IPS DF 4.7 (cell line): ENCODE data around the gene ZNF236.
A peak's percentile ranks its signal among the peaks of the same experiment; 100 is the strongest.

Experiments used
- DNase-seq: peaks from one replicate; pipeline ENCODE4 v3.0.0-alpha.2; 2013; ENCODE audit warnings: low spot score; ENCODE audit errors: extremely low read depth

Gene ZNF236

DNA sequence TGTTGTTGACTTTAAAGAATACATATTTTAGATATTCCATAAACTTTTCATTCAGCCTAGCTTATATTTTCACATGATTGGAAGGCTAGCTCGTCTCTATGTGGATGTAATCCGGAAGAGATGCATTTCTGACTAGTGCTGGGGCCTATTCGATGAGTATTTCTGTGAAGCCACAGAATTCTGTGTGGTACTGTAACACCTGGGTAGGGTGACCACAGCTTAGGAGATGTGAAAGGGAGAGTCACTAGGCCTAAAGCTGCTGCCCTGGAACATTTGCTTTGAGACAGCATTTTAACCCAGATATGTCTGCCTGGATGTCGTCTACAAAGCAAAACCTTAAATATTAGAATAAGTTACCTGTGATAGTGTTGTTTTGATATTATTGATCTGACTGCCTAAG, 83.5 kb downstream of the ZNF236 start:
- no peak for DNase-seq

DNA sequence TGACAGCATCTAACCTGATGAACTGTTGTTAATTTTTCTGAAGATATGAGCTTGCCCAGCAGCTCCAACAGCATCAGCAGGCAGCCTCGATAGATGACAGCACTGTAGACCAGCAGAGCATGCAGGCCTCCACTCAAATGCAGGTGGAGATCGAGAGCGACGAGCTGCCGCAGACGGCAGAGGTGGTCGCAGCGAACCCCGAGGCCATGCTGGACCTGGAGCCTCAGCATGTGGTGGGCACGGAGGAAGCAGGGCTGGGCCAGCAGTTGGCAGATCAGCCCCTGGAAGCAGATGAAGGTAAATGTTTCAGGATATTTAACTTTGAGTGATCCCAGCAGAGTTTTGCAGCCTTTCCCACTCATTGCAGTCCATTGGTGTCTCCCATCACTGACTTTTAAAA, 85.9 kb downstream of the ZNF236 start:
- DNase-seq, result no peak

DNA sequence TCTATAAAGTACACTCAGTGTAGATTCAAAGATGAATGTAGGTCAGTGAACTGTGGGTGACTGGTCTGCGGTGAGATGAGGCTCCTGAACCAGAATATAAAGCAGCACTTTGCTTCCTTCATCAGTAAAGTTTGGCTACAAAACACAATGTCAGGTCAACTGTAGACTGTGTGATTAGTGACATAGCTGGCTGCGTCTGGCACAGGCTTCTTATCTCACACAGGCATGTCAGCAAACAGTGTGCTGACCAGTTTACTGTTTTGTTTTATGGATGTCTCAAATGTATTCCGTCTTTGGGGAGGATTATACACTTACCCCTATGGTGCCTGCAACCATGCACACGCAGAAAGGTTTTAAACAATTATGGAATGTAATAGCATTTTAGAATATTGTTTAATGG, 87.1 kb downstream of the ZNF236 start:
- no peak for DNase-seq

DNA sequence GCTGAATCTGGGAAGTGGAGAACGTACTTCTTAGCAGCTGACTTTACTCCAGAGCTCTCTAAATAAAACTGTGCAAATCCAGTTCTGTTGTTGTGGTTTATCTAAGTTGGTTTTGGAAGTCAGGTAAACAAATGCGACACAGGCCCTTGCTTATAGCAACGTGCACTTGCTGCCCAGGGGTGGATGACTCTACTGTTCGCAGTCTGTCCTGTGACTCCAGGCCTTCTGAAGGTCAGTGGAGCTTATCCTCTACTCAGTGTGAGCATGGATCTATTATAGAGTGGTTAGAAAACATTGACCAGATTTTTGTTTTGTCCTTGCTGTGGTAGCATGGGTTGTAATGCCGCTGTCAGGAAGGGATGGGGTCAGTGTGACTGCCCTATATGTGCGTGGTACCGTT, 89.1 kb downstream of the ZNF236 start:
- no peak for DNase-seq

DNA sequence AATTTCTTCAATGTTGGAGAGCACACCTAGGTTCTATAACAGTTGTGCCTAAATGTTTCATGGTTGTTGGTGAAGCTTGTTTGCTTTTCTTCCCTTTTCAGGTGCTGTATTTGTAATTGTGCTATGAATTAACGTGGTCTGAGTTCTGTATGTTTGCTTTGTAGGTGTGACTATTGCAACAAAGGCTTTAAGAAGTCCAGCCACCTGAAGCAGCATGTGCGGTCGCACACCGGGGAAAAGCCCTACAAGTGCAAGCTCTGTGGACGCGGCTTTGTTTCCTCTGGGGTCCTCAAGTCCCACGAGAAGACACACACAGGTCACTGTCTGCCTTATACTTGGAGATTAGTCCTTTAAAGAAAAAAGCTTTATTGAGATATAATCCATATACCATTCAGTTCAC, 91.2 kb downstream of the ZNF236 start:
- DNase-seq, result no peak

DNA sequence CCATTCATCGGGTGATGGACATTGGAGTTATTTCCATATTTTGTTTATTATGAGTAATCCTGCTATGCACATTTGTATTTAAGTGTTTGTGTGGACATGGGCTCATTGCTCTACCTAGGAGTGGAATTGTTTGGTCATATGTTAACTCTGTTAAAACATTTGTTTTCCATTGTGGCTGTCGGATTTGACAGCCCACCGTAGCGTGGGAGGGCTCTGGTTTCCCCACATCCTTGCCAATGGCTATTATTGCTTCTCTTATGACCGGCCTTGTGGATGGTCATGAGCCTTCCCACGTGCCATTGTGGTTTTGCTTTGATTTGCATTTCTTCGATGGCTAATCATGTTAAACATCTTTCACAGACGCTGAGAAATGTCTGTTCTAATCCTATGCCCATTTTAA, 92.0 kb downstream of the ZNF236 start:
- DNase-seq, result no peak

DNA sequence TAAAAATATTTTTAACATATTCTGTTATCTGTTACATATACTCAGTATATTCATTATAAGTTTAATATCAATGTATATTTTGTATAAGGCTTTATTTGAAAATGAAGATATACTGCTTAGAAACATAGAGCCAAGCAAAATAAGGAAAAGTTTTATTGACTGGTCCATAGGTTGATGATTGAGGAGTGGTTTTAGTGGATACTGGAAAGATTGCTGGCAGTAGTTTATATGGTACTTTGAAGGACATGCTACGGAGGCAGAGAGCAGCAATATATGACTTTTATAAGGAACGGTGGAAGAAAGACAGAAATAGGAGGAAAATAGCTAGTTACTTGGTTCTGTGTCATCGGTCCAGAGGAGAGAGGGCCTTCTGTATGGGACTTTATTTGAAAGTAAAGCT, 92.4 kb downstream of the ZNF236 start:
- DNase-seq, result no peak

DNA sequence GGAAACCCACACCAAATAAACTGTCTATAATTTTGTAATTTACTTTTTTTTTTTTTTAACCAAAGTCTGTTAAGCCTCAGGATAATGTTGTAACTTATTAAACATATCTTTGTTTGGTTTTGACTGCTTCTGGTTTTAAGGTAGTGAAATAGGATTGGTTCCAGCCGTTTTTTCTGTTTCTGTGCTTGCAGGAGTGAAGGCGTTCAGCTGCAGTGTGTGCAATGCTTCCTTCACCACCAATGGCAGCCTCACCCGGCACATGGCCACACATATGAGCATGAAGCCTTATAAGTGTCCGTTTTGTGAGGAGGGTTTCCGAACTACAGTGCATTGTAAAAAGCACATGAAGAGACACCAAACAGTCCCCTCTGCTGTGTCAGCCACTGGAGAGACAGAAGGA, 93.1 kb downstream of the ZNF236 start:
- no peak for DNase-seq

DNA sequence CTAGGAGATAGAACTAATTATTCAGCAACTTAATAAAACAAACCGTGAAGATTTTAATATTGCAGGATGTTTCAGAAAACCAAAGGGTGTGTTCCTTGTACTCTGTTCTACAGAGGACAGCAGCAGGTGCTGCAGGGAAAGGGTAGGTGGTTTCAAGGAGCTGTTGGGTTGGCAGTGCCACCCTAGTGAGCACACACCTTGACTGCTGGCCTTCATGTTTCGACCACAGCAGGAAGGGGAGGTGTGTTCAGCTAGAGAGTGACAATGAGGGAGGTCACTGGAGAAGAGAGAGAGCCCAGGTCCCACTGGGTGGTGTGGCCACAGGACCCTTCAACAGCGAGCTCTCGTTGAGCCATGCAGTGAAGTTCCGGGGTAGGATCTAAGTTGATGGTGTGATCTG, 98.6 kb downstream of the ZNF236 start:
- DNase-seq, result no peak

DNA sequence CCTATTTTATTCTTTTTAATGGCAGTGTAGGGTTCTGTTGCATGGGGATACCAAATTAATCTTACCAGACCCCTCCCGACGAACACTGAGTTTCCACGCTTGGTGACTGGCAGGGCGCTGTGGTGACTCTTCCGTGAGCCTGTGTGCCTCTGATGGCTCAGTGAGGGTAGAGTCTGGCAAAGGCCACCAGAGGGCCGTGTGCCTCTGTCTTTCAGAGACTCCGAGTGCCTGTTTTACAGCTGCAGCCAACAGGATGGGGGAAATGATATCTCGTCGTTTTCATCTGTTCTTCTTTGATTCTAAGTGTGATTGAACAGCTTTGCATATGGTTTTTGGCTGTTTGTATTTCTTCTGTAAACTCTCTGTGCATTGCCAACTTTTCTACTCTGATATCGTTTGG, 99.8 kb downstream of the ZNF236 start:
- peak; percentile 41 for DNase-seq

DNA sequence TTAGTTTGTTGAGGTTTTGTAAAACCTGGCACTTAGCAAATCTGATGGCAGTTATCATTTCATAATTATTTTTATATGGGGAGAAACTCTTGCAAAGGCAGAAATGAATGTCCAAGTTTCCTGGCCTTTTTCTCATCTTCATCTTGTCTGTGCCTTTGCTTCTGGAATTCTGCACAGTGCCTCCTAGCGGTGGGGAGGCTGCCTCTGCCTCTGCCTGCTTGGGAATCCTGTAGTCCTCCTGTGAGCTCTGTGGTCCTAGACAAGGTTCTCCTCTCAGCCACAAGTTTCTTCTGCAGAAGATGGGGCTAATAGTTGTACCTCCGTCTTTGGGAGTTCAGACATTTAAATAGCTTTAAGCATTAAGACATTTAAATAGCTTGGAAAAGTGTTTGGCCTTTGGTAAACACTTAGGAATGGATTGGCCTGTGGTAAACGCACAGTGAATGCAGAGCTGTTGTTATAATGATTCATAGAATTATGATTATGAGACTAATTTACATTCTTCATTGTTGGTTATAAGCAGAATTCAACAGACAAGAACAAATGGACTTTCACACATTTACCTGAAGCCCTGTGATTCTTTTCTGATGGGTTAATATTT, 101.2 kb downstream of the ZNF236 start:
- peak; percentile 51 for DNase-seq

DNA sequence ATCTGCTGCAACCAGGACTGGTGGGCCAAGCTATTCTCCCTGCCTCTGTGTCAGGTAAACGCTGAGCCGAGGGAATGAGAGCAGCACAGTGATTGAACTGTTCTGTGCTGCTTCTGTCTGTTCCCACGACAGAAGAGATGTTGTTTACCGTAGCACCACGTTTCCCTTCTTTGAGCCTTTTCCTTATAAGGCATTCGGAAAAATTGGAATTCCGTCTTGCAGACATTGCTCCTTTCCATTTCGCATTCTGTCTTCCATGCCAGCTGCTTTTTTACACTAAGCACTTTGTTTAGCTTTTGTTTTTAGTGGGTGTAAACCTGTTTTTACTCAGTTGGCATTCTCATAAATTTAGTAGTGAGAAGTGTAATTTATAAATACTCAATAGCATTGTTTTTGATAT, 103.1 kb downstream of the ZNF236 start:
- no peak for DNase-seq

DNA sequence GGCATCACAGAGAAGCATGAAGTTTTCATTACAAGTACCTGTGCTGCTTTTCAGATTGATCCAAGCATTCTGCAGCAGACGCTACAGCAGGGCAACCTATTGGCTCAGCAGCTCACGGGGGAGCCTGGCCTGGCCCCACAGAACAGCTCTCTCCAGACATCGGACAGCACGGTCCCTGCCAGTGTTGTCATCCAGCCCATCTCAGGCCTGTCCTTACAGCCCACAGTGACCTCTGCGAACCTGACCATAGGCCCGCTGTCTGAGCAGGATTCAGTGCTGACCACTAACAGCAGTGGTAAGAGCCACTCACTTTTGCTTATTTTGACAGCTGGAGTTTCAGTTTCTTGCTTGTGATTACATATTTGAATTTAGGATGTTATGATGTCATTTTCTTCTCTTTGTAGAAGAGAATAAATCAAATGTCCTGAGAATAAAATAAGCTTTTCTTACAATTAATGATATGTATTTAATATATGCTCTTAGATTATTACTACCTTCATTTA, 104.9 kb downstream of the ZNF236 start:
- DNase-seq, result no peak

DNA sequence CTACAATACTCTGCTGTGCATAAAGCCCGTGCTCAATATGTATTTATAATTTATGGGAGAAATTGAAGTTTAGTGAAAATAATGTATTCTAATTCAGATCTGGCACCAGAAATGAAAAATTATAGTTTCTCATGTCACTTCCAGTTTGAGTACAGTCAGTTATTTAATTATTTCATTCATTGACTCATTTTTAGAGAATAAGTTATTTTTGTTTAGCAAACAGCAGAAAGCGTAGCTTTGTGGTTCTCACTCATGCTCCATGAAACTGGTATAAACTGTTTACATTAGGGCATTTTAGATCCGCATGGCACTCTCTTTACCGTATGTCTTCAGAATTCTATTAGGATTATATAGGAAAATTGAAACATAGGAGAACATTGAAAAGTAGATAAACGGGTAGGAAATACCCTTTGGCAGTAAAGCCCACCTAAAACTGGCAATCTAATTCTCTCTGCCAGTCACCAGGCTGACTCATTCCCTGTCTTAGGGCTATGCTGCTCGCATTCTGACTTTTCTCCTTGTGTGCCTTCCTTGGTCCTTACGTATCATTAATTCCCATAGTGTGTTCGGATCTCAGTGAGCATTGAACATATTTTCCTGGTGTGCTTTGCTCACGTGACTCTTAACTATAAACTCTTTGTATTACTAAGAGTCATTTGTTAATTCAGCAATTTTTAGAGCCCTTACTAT, 106.0 kb downstream of the ZNF236 start:
- no peak for DNase-seq

DNA sequence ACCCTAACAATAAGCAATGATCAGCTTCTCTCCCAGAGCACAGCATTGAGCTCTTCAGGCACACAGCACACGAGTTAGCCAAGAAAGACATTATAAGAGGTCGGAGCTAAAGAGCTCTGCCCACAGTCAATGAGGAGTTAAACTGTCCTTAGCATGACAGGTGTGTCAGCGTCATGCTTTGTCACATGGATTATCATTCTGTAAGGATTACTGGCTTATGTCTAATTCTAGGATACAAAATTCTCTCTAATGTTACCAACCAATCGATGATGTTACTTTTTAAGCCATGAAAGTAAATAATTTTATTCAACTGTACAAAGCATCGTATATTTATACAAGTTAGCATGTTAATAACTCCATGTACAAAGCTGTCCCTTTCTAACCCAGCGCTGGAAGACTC, 108.8 kb downstream of the ZNF236 start:
- DNase-seq, result no peak

DNA sequence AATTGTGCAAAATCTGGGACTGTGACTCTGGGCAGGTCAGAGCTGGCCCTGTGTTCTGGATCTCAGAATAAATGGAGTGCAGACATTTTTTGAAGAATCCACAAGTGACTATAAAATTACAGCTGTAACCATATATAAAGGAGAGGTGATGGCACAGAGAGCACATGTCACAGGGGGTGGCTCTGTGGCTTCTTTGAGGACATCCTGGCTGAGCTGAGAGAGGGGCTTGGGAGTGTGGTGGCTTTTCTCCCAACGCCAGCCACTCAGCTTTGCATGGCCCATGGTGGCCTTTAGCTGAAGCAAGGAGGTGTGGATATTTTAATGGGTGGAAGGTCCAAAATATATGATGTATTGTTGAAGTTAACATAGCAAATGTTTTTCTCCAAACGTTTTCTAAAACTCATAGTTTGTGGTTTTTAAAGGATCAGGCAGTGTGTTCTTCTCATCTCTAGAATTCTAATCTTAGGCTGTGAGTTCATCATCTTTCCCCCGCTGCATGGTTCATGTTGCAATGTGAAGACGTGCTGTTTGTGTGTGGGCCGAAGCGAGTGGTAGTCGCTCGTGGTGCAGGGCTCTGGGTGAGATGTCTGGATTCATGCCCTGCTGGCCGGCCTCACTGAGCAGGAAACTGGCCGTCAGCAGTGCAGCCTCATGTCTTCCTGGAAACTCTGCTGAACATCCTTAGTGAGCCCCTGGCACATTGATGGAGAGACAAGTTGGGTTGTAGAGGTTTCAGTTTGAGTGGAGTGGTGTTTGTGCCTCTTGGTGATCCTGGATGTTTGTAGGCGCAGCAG, 109.9 kb downstream of the ZNF236 start:
- no peak for DNase-seq

DNA sequence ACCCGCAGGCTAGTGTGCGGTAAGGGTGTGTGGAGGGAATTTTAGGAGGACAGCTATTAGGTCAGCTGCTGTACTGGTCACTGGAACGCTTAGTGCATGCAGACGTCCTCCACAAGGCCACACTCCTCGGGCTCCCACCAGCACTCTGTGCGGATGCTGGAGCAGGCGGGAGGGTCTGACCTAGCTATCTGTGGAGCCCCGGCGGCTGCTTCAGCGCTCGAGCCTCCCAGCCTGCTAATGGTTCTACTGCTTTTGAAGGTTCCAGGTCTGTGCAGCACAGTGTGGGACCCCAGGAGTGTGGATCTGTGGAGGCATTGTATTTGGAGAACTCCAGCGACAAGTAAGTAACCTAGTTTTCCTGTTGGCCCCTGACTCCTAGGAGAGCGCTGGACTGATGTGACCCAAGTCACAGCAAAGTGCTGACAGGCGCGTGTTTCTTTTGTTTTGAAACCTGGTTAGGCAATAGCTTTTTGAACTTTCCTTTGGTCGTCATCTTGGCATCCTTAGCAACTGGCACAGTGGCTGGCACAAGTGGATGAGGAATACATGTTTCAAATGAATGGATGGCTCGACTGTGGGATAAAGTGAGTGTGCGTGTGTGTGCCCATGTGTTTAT, 113.5 kb downstream of the ZNF236 start:
- DNase-seq, result no peak

DNA sequence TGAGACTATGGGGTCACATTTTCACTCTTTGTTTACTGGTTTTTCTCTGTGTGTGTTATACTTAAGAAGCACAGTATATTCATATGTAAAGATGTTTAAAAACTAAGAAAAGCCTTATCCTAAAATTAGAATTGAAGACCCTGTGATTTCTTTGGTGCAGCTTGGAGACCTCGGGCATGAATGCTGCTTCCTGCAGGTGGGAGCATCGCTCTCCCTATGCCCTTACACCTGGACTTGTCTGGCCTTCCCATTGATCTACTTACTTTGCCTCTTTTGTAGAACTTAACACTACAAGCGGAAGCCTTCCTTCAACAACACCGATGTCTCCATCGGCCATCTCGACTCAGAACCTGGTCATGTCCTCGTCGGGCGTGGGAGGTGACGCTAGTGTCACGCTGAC, 114.5 kb downstream of the ZNF236 start:
- DNase-seq, result no peak

DNA sequence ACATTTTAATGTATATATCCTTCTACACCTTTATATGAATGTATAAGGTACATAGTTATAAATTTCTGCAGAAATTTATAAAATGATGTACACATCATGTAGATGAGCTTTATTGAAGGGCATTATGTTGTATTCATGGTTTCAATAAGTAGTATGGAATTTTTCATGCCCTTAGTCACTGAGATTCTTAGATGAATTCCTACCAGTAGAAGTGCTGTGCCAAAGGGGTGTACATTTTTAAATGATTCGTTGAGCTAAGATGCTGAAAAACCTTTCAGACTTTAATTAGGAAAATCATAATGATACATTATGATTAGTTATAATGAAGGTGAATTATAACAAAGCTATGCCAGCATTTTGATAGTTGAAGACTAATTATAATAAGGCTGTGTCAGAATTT, 115.2 kb downstream of the ZNF236 start:
- no peak for DNase-seq

DNA sequence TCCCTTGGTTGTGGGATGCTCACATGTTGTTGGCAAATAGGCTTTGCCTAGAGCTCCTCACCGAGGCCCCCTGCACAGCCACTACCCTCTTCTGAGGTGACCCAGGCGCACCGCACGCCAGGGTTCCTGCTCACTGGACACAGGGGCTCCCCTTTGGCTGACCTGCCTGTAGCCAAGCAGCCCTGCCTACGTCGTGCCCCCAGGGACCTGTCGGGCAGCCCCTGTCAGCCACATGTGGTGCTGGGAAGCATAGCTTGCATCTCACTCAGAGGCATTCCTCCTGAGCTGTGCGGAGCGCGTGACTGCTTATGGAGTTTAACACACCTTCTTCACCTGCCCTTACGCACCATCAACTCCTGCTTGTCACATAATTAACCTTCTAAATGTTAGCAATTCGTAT, 116.3 kb downstream of the ZNF236 start:
- DNase-seq, result no peak

DNA sequence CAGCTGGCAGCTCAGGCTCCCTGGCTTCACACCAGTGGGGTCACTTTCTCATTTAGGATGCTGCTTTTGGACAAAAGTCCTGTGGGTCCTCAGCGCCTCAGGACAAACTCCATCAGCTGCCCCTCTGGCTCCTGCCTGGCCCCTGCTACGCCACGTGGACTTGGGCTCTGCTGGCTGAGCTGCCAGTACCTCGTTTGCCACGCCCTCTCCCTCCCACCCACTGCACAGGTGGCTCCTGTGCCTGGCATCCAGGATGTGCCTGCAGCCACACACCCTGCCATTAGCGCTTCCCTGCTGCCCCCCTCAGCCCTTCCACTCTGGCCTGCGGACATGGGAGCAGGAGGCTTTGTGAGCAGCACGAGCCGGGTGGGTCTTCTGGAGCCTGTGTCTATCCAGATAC, 118.9 kb downstream of the ZNF236 start:
- no peak for DNase-seq
